Prostate gland (tissue), 2 donors: ENCODE measurements around the gene ADAMTS20.

Experiments used
- POLR2A ChIP-seq: fragments of 450-650 bp; IDR thresholded peaks from one replicate; pipeline ENCODE4 v1.6.1; 2016; ENCODE audit warnings: antibody characterized with exemption, mild to moderate bottlenecking
- POLR2AphosphoS5 ChIP-seq: sonication (generic); formaldehyde crosslinking; IDR thresholded peaks from one replicate; pipeline ENCODE4 v1.6.1; 2017; ENCODE audit warnings: antibody characterized with exemption
- TF ChIP-seq, protein P1 (sequence below), 4 experiments: fragments of 200-600 bp in 2 of 4; fragments of 450-650 bp in 2 of 4; sonication (generic) in 2 of 4; IDR thresholded peaks; 1 replicate in 3 of 4; 2 replicates in 1 of 4; pipeline ENCODE4 v1.5.1; 2016 to 2019; ENCODE audit warnings: antibody characterized with exemption in 4 of 4, mild to moderate bottlenecking in 2 of 4, moderate library complexity in 2 of 4

DNA sequence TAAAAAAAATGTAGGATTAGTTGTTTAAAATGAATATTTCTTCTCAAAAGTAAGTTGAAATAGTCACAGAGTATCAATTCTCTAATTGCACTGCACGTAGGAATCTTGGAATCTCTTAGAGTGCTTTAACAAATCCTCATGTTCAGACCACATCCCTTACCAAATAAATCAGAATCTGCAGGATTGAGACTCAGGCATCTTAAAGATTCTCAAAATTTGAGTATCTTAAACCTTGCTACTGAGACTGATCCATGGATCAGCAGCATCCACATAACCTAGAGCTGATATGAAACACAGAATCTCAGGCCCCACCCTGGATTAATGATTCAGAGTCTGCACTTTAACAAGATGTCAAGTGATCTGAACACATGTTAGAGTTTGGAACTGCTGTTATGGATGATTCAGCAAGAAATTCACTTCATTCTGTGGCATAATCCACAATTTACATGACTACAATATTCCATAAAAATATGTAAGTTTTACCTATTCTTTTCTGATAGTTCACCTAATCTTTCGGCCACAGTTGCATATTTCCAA, 58.7 kb downstream of the ADAMTS20 start:
- TF ChIP-seq, protein P1, sequence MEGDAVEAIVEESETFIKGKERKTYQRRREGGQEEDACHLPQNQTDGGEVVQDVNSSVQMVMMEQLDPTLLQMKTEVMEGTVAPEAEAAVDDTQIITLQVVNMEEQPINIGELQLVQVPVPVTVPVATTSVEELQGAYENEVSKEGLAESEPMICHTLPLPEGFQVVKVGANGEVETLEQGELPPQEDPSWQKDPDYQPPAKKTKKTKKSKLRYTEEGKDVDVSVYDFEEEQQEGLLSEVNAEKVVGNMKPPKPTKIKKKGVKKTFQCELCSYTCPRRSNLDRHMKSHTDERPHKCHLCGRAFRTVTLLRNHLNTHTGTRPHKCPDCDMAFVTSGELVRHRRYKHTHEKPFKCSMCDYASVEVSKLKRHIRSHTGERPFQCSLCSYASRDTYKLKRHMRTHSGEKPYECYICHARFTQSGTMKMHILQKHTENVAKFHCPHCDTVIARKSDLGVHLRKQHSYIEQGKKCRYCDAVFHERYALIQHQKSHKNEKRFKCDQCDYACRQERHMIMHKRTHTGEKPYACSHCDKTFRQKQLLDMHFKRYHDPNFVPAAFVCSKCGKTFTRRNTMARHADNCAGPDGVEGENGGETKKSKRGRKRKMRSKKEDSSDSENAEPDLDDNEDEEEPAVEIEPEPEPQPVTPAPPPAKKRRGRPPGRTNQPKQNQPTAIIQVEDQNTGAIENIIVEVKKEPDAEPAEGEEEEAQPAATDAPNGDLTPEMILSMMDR (IDR thresholded peaks at IDR 0.05) = no peak
- no peak for TF ChIP-seq POLR2A
- TF ChIP-seq POLR2AphosphoS5 = no peak
